GM13977 (cell line): ENCODE measurements around the gene MYF6.

Experiments used
- DNase-seq: peaks from one replicate; pipeline ENCODE4 v3.0.0; 2012; ENCODE audit warnings: low spot score
- CTCF ChIP-seq: IDR thresholded peaks from 2 replicates; pipeline ENCODE4 v1.5.1; 2012; ENCODE audit warnings: mild to moderate bottlenecking, control low read depth; ENCODE audit not compliant: insufficient read depth; ENCODE audit errors: extremely low read depth, missing control alignments
- in situ Hi-C: fragments of 300-500 bp; cut with MboI; formaldehyde crosslinking; loops from one replicate; pipeline ENCODE4 v1.12.0; 2022; ENCODE audit warnings: low sequenced_read_pairs, low pct_unique_long_range_greater_than_20kb, mixed read lengths, inconsistent platforms; ENCODE audit not compliant: unreplicated experiment

Gene MYF6

GRCh38 chr12:80697270-80697887 is 10.1 kb upstream of the MYF6 start:
- in situ Hi-C loops: no loop called here
- TF ChIP-seq CTCF: no peak
- DNase-seq: no peak

- TF ChIP-seq CTCF: no peak
- no peak for DNase-seq
- in situ Hi-C loops: no loop called here
These were observed 9.2 kb upstream of the MYF6 start for GRCh38 chr12:80698256-80698655.

- DNase-seq: no peak
- in situ Hi-C loops: no loop called here
- no peak for TF ChIP-seq CTCF
These were observed 8.4 kb upstream of the MYF6 start for GRCh38 chr12:80698847-80699542.

GRCh38 chr12:80700327-80700726 is 7.1 kb upstream of the MYF6 start:
- in situ Hi-C loops: no loop called here
- no peak for TF ChIP-seq CTCF
- no peak for DNase-seq

- in situ Hi-C loops: no loop called here
- no peak for DNase-seq
- TF ChIP-seq CTCF: no peak
These were observed 6.0 kb upstream of the MYF6 start for GRCh38 chr12:80701388-80701787.

GRCh38 chr12:80702889-80703805 is 4.3 kb upstream of the MYF6 start:
- no peak for TF ChIP-seq CTCF
- in situ Hi-C loops: no loop called here
- DNase-seq: no peak
